ENCODE measurements around the gene NEAT1.
"Not testable (repeated sequence)": the region's sequence is repeated elsewhere in the genome, so short reads cannot be mapped to it uniquely, and the experiment has no call there.

NEAT1 gene

DNA sequence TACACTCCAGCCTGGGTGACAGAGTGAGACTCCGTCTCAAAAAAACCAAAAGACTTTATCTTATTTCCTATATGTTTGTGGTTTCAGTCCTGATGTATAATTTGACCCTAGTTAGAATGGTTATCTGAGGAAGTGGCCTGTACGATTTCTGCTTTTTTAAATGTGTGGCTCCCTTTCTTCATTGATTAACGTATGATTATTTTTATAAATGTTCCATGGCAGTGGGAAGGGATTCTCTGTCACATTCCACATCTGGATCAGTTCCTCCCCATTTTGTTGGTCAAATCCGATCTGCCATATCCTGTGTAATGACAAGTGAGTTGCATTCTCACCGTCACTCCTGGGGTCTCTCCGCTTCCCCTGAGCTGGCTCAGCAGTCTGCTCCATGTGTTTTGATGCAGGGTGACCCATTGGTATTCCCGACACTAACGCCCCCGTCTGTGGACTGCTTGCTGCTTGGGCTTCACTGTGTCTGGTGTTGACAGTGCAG is 20.3 kb downstream of the NEAT1 start:
- no peak for ATAC-seq
- H3K27ac Mint-ChIP-seq, result peak overlapping the region; percentile 80
- H3K27me3 Mint-ChIP-seq, result no peaks in the 10 kb centered on the region
- peak overlapping the region; percentile 28 for H3K4me3 Mint-ChIP-seq
- H3K36me3 Mint-ChIP-seq, result peaks cover 22% of the 10 kb centered on the region
- peaks cover 85% of the 10 kb centered on the region for H3K4me1 Mint-ChIP-seq
- H3K9me3 Mint-ChIP-seq, result no peaks in the 10 kb centered on the region

DNA sequence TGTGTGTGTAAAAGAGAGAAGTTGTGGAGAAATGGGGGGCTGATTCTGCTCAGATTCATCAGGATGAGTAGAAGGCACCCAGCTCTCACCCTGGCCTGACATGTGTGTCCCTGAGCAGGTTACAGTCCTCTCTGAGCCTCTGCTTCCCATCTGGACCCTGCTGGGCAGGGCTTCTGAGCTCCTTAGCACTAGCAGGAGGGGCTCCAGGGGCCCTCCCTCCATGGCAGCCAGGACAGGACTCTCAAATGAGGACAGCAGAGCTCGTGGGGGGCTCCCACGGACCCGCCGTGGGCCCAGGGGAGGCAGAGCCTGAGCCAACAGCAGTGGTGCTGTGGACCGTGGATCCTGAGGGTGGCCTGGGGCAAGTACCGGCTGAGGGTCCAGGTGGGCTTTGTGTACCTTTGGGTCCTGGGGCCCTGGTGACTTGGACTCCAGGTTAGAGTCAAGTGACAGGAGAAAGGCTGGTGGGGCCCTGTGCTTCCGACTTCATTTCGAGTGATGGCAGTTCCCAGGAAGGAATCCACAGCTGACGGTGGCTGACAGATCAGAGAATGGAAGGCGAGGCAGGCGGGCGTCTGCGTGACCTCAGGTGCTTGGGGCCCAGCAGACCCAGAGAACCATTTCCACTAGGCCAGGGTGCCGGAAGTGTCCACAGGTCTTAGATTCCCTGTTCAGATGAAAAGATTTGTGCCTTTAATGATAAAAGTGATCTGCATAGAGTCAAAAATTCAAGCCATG is 21.9 kb downstream of the NEAT1 start:
- no peak overlapping the region for H3K4me3 Mint-ChIP-seq
- peaks cover 2% of the 10 kb centered on the region for H3K9me3 Mint-ChIP-seq
- peaks cover 11% of the 10 kb centered on the region for H3K36me3 Mint-ChIP-seq
- H3K4me1 Mint-ChIP-seq, result peaks cover 84% of the 10 kb centered on the region
- no peaks in the 10 kb centered on the region for H3K27me3 Mint-ChIP-seq
- H3K27ac Mint-ChIP-seq, result peak overlapping the region; percentile 80
- no peak for ATAC-seq

DNA sequence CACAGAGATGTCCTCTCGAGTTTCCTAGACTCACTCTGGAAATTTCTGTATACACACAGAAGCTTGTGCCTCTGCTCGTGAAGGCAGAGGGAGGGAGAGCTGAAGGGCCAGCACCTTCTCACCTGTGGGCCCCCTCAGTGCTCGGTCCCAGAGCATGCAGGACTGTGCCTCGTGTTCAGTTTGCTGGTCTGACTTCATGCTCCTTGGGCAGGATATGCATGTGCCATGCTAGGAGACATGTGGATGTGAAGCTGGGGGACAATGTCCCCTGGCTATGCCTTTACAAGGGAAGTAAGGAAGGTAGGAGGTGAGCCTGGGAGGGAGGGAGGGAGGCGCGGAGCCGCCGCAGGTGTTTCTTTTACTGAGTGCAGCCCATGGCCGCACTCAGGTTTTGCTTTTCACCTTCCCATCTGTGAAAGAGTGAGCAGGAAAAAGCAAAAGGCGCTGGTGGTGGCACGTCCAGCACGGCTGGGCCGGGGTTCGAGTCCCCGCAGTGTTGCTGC is 22.6 kb downstream of the NEAT1 start:
- H3K4me1 Mint-ChIP-seq, result peaks cover 77% of the 10 kb centered on the region
- H3K27ac Mint-ChIP-seq, result peak overlapping the region; percentile 80
- peaks cover 2% of the 10 kb centered on the region for H3K9me3 Mint-ChIP-seq
- H3K4me3 Mint-ChIP-seq, result no peak overlapping the region
- H3K27me3 Mint-ChIP-seq, result no peaks in the 10 kb centered on the region
- peaks cover 11% of the 10 kb centered on the region for H3K36me3 Mint-ChIP-seq
- ATAC-seq, result no peak

DNA sequence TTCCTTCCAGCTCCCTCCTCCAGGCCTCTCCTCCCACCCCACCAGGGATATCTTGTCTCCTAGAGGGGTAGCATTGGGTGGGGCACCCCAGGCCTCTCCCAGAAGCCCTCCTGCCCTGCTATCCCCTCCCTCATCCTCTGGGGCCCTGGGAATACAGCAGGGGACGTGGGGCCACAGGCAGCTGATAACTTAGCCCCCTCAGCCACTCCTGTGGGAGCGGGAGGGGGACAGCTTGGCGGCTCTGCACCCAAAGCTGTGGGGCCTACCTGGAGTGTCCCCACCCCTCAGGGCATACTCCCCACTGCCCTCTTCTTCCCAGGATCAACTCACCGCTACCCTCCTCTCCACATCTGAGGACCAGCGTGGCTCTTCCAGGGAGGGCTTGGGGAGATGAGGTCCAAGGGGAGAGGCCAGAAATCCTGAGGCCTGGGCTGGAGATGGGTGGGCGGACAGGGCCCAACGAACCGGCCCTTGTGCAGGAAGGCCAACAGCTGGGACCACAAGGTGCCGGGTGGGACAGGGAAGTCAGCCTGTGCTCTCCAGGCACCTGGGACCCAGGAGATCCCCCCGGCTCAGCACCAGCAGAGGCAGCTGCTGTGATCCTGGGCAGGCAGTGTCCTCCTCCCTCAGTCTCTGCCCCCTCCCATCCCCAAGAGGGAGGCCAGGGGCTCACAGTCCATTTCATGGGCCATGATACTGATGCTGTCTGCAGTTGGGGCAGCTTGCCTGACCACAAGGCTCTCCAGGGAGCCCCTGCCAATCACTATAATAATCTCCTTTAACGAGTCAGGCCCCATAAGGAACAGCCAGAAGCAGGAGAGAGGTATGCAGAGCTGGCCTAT is 23.2 kb downstream of the NEAT1 start:
- peak overlapping the region; percentile 80 for H3K27ac Mint-ChIP-seq
- peaks cover 71% of the 10 kb centered on the region for H3K4me1 Mint-ChIP-seq
- H3K9me3 Mint-ChIP-seq, result peaks cover 2% of the 10 kb centered on the region
- H3K4me3 Mint-ChIP-seq, result no peak overlapping the region
- H3K27me3 Mint-ChIP-seq, result no peaks in the 10 kb centered on the region
- H3K36me3 Mint-ChIP-seq, result peaks cover 11% of the 10 kb centered on the region
- ATAC-seq, result peak; percentile 4

DNA sequence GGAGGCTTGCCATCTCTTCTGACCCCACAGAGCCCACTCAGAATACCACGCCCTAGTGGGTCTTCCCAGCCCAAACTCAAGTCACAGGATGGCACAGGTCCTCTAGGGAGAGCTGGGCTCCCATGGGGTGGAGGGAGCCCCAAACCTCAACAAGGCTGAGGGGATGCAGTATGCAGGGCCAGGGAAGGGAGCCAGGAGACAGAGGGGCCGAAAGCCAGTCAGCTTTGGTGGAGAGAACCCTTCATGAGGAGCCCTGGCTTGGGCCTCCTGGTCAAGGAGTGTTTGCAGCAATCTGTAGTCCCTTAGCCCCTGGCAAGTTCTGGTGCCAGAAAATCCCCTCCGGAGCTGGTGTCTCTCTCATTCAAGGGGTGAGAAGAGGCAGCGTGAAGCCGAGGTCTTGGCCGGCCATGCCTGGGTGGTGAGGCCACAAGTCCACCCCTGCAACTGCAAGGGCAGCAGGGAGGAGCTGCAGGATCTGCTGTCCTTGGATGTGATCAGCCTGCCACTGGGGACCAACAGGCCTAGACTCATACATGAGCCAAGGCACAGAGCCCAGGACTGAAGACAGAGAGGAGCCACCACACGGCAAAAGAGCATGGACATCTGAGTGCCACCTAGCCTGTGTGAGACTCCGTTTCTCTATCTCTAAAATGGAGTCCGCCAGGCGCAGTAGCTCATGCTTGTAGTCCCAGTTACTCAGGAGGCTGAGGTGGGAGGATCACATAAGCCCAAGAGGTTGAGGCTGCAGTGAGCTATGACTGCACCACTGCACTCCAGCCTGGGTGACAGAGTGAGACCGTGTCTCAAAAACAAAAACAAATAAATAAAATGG is 24.1 kb downstream of the NEAT1 start:
- no peaks in the 10 kb centered on the region for H3K27me3 Mint-ChIP-seq
- H3K36me3 Mint-ChIP-seq, result peaks cover 11% of the 10 kb centered on the region
- no peak for ATAC-seq
- H3K9me3 Mint-ChIP-seq, result peaks cover 2% of the 10 kb centered on the region
- peak overlapping the region; percentile 80 for H3K27ac Mint-ChIP-seq
- H3K4me3 Mint-ChIP-seq, result no peak overlapping the region
- H3K4me1 Mint-ChIP-seq, result peaks cover 62% of the 10 kb centered on the region

DNA sequence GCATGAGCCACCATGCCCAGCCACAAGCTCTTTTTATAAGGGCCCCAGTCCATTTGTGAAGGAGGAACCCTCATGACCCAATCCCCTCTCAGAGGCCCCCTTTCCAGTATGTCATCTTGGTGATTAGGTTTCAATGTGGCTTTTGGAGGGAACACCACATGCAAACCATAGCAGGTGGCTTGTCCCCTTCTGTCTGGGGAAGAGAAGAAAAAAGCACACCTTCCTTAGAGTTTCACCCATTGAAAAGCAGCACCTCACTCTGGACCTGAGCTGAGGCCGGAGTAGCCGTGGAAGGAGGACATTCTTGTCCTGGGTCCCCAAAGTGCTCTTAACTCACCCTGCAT is 25.4 kb downstream of the NEAT1 start:
- ATAC-seq, result no peak
- H3K27me3 Mint-ChIP-seq, result no peaks in the 10 kb centered on the region
- H3K4me1 Mint-ChIP-seq, result peaks cover 48% of the 10 kb centered on the region
- no peak overlapping the region for H3K4me3 Mint-ChIP-seq
- peak overlapping the region; percentile 31 for H3K27ac Mint-ChIP-seq
- H3K36me3 Mint-ChIP-seq, result peaks cover 8% of the 10 kb centered on the region
- peaks cover 2% of the 10 kb centered on the region for H3K9me3 Mint-ChIP-seq

DNA sequence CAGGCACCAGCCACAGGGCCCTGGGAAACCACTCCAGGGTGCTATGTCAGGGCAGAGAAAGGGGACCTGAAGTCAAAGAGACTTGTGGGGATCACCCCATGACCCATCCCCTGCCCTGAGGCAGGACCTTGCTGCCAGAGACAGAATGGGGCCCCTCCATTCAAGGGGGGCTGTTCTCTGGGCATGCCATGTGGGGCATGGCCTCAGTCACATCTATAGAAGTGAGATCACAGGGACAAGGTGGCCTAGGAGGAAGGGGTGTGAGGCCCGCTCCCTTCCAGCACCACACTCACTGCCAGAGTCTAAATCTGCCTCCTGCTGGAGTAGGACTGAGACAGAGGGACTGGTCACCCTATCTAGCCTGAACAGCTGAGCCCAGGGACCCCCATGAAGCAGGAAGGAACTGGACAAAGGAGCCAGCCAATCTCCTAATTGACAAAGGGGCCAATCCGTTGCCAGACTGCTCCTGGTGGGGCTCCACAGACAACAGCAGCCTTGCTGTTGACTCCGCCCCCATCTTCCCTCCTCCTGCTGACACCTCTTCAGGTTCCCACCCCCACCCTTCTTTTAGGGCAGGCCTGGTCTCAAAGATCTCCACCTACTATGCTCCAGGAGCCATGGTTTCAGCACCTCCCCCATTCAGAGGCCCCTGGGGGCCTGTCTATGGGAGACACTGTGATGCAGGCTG is 26.0 kb downstream of the NEAT1 start:
- Mint-ChIP-seq H3K4me1 (peaks cover 43% of the 10 kb centered on the region), H3K27me3 (no peaks in the 10 kb centered on the region), H3K27ac (peak overlapping the region; percentile 31), H3K4me3 (no peak overlapping the region), H3K9me3 (peaks cover 2% of the 10 kb centered on the region), H3K36me3 (peaks cover 6% of the 10 kb centered on the region)
- ATAC-seq, result no peak

DNA sequence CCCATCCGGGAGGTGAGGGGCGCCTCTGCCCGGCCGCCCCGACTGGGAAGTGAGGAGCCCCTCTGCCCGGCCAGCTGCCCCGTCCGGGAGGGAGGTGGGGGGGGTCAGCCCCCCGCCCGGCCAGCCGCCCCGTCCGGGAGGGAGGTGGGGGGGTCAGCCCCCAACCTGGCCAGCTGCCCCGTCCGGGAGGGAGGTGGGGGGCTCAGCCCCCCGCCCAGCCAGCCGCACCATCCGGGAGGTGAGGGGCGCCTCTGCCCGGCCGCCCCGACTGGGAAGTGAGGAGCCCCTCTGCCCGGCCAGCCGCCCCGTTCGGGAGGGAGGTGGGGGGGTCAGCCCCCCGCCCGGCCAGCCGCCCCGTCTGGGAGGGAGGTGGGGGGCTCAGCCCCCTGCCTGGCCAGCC is 28.7 kb downstream of the NEAT1 start:
- H3K27ac Mint-ChIP-seq, H3K9me3 Mint-ChIP-seq, H3K27me3 Mint-ChIP-seq, H3K36me3 Mint-ChIP-seq, H3K4me3 Mint-ChIP-seq, ATAC-seq: not testable (repeated sequence)
- H3K4me1 Mint-ChIP-seq, result peaks cover 45% of the 10 kb centered on the region

DNA sequence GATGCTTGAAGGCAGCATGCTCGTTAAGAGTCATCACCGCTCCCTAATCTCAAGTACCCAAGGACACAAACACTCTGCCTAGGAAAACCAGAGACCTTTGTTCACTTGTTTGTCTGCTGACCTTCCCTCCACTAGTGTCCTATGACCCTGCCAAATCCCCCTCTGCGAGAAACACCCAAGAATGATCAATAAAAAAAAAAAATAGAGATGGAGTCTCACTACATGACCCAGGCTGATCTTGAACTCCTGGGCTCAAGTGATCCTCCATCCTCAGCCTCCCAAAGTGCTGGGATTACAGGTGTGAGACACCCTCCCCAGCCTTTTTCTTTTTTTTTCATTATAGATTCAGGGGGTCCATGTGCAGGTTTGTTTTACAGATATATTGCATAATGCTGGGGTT is 29.7 kb downstream of the NEAT1 start:
- not testable (repeated sequence) for H3K9me3 Mint-ChIP-seq, H3K4me3 Mint-ChIP-seq, ATAC-seq, H3K27me3 Mint-ChIP-seq, H3K36me3 Mint-ChIP-seq
- H3K27ac Mint-ChIP-seq, result peak overlapping the region; percentile 33
- peaks cover 48% of the 10 kb centered on the region for H3K4me1 Mint-ChIP-seq

DNA sequence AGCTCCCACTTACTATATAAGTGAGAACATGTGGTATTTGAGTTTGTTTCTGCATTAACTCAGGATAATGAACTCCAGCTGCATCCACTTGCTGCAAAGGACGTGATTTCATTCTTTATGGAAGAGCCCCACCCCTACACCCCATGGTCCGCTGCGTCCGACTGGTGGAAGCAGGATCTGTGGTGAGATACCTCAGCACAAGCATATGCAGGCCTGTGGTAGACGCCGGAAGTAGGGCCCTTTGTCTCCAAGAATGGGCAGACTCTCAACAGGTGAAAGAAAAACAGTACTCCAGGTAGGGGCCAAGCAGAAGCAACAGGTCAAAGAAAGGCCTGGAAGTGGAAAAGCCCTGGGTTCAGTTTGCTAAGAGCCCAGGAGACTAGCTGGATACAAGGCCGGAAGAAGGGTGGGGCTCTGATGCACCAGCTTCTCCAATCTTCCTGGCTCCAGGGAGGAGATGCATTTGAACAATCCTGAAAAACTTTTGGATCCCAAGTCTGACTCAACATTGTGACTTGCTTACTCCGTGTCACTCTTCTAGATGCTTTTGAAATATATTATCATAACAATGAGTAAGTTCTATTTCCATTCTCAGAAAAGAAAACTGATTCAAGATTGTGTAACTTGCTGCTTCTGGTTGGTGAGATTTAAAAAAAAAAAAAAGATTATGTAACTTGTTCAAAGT is 30.4 kb downstream of the NEAT1 start:
- Mint-ChIP-seq H3K27me3 (no peaks in the 10 kb centered on the region), H3K9me3 (peaks cover 2% of the 10 kb centered on the region), H3K36me3 (peaks cover 8% of the 10 kb centered on the region), H3K4me1 (peaks cover 52% of the 10 kb centered on the region), H3K4me3 (no peak overlapping the region), H3K27ac (peak overlapping the region; percentile 33)
- no peak for ATAC-seq

DNA sequence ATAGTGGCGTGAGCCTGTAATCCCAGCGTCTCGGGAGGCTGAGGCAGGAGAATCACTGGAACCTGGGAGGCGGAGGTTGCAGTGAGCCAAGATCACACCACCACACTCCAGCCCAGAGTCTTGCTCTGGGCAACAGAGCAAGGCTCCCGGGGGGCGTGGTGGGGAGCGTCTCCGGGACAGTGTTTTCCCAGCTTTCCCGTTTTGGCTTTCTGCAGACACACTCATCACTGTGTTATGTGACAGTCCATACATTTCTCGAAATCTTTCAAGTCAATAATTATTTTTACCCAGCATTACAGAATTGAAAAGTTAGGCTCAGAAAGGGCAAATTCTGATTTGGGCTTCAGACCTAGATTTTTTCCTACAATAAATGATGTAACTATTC is 31.7 kb downstream of the NEAT1 start:
- Mint-ChIP-seq H3K4me1 (peaks cover 46% of the 10 kb centered on the region), H3K27me3 (no peaks in the 10 kb centered on the region), H3K27ac (peak overlapping the region; percentile 95), H3K9me3 (peaks cover 2% of the 10 kb centered on the region), H3K36me3 (peaks cover 8% of the 10 kb centered on the region), H3K4me3 (peak overlapping the region; percentile 99)
- no peak for ATAC-seq

DNA sequence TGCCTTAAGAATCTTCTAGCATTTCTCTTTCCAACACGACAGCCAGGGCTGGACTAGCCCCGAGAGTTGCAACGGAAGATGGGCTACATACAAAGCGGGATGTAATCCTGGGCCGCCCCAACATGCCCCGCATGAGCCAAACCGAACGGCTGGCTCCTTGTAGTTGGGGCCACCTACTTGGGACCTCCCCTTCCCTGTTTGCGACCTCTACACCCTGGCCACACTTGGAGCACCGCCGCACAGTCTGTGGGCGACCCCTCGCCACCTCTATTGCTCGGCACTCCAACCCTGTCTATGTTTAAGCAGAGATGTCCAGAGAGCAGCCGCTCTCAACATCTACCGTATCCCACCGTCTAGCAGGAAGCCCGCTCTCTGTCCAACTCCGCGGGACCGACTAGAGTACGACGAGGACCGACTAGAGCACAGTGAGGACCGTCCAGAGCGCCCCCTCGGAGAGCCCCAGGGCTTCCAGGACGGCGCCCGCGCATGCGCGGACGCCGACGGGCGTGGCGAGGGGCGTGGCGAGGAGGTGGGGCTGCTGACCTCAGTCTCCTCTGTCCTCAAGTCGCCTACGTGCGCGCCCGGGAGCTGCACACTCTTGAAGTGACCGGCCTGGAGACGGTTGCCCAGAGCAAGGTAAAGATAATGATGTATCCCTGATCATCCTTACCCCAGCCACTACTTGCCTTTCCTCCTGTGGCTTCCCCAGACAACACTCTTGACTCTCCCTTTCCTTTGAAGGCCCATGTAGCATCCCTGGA is 32.3 kb downstream of the NEAT1 start:
- Mint-ChIP-seq H3K4me3 (peak overlapping the region; percentile 99), H3K9me3 (no peaks in the 10 kb centered on the region), H3K27ac (peak overlapping the region; percentile 95), H3K4me1 (peaks cover 52% of the 10 kb centered on the region), H3K36me3 (peaks cover 8% of the 10 kb centered on the region), H3K27me3 (no peaks in the 10 kb centered on the region)
- ATAC-seq, result peak; percentile 98

DNA sequence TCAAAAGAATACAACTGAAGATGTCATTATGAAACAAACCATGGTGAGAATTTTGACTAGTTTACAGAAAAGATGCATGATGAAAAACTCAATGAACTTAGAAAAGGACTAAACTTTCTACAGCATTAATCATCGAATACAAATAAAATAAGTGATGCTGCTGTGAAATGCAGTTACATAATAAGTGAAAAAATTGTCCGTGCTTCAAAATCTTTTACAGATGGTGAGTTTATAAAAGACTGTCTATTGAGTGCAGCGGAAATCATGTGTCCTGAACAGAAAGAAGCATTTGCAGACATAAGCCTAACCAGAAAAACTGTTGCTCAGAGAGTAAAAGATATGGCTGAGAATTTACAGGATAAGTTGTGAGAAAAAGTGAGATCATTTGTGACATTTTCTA is 33.8 kb downstream of the NEAT1 start:
- Mint-ChIP-seq H3K27me3 (no peaks in the 10 kb centered on the region), H3K27ac (peak overlapping the region; percentile 95)
- ATAC-seq, result no peak

More for the DNA sequence above, 33.8 kb downstream of the NEAT1 start:
- peaks cover 53% of the 10 kb centered on the region for H3K4me1 Mint-ChIP-seq
- H3K36me3 Mint-ChIP-seq, result peaks cover 8% of the 10 kb centered on the region
- H3K9me3 Mint-ChIP-seq, result no peaks in the 10 kb centered on the region
- peak overlapping the region; percentile 99 for H3K4me3 Mint-ChIP-seq
